H9 (cell line): ENCODE data around the gene ZNHIT2. TPM values are rescaled to one million over a fixed set of nuclear protein-coding genes. Genes with fewer than 3 reads are reported as not detected.

Experiments used
- DNase-seq: peaks from one replicate; pipeline ENCODE4 v3.0.0-alpha.2; 2017
- H2AFZ ChIP-seq: one replicate; pipeline ENCODE4 v1.6.1; 2013; ENCODE audit warnings: mild to moderate bottlenecking, low read length, control low read depth, moderate library complexity
- H2AK5ac ChIP-seq: 2 replicates; pipeline ENCODE4 v1.6.1; 2013; ENCODE audit warnings: low read length, control low read depth, mixed read lengths; ENCODE audit not compliant: insufficient read length
- H2BK120ac ChIP-seq: one replicate; pipeline ENCODE4 v1.6.1; 2013; ENCODE audit warnings: low read depth, mild to moderate bottlenecking, low read length, control low read depth, inconsistent platforms; ENCODE audit not compliant: poor library complexity, severe bottlenecking
- H2BK12ac ChIP-seq: 2 replicates; pipeline ENCODE4 v1.6.1; 2013; ENCODE audit warnings: low read length, control low read depth, mixed read lengths, low read depth; ENCODE audit not compliant: insufficient read length
- H2BK15ac ChIP-seq: 2 replicates; pipeline ENCODE4 v1.6.1; 2013; ENCODE audit warnings: low read depth, low read length, control low read depth
- H2BK20ac ChIP-seq: one replicate; pipeline ENCODE4 v1.6.1; 2013; ENCODE audit warnings: low read depth, mild to moderate bottlenecking, low read length, control low read depth, inconsistent platforms; ENCODE audit not compliant: poor library complexity, severe bottlenecking
- H2BK5ac ChIP-seq: 2 replicates; pipeline ENCODE4 v1.6.1; 2013; ENCODE audit warnings: low read length, control low read depth, mixed read lengths; ENCODE audit not compliant: insufficient read length
- H3K14ac ChIP-seq: 2 replicates; pipeline ENCODE4 v1.6.1; 2013; ENCODE audit warnings: low read length, control low read depth; ENCODE audit not compliant: insufficient read depth
- H3K18ac ChIP-seq: 2 replicates; pipeline ENCODE4 v1.6.1; 2013; ENCODE audit warnings: low read depth, mild to moderate bottlenecking, mixed read lengths, low read length, control low read depth; ENCODE audit not compliant: insufficient read length
- H3K23ac ChIP-seq: 2 replicates; pipeline ENCODE4 v1.6.1; 2013; ENCODE audit warnings: low read length, control low read depth, mixed read lengths, low read depth; ENCODE audit not compliant: insufficient read length
- H3K23me2 ChIP-seq: 2 replicates; pipeline ENCODE4 v1.6.1; 2013; ENCODE audit warnings: low read depth, mild to moderate bottlenecking, mixed read lengths, low read length, control low read depth; ENCODE audit not compliant: insufficient read length, poor library complexity, severe bottlenecking
- H3K27ac ChIP-seq: 2 replicates; pipeline ENCODE4 v1.5.1; 2013; ENCODE audit warnings: low read length, control low read depth, mixed read lengths, low read depth; ENCODE audit not compliant: insufficient read length
- H3K27me3 ChIP-seq: 2 replicates; pipeline ENCODE4 v1.6.1; 2013; ENCODE audit warnings: low read length, control low read depth, inconsistent platforms; ENCODE audit not compliant: insufficient read depth
- H3K4ac ChIP-seq: 2 replicates; pipeline ENCODE4 v1.6.1; 2013; ENCODE audit warnings: low read depth, mild to moderate bottlenecking, control low read depth, inconsistent platforms, low read length, moderate library complexity
- H3K4me1 ChIP-seq: 2 replicates; pipeline ENCODE4 v1.6.1; 2013; ENCODE audit warnings: low read length, control low read depth, inconsistent platforms; ENCODE audit not compliant: insufficient read depth
- H3K4me2 ChIP-seq: 2 replicates; pipeline ENCODE4 v1.6.1; 2013; ENCODE audit warnings: low read length, control low read depth, mixed read lengths; ENCODE audit not compliant: insufficient read length, insufficient read depth
- H3K56ac ChIP-seq: 2 replicates; pipeline ENCODE4 v1.6.1; 2013; ENCODE audit warnings: low read depth, mild to moderate bottlenecking, mixed read lengths, low read length, control low read depth; ENCODE audit not compliant: insufficient read length
- H3K79me1 ChIP-seq: 2 replicates; pipeline ENCODE4 v1.6.1; 2013; ENCODE audit warnings: low read depth, mild to moderate bottlenecking, moderate library complexity, low read length, control low read depth, inconsistent platforms; ENCODE audit not compliant: insufficient read depth, poor library complexity, severe bottlenecking
- H3K79me2 ChIP-seq: 2 replicates; pipeline ENCODE4 v1.6.1; 2013; ENCODE audit warnings: low read length, control low read depth, inconsistent platforms; ENCODE audit not compliant: insufficient read depth
- H3K9ac ChIP-seq: 2 replicates; pipeline ENCODE4 v1.6.1; 2013; ENCODE audit warnings: low read length, control low read depth, mixed read lengths; ENCODE audit not compliant: insufficient read length; ENCODE audit errors: extremely low read depth
- H3K9me3 ChIP-seq: one replicate; pipeline ENCODE4 v1.6.1; 2013; ENCODE audit warnings: low read depth, low read length, inconsistent platforms; ENCODE audit not compliant: control insufficient read depth
- H3T11ph ChIP-seq: one replicate; pipeline ENCODE4 v1.6.1; 2013; ENCODE audit warnings: mild to moderate bottlenecking, low read length, control low read depth, inconsistent platforms
- H4K20me1 ChIP-seq: one replicate; pipeline ENCODE4 v1.6.1; 2013; ENCODE audit not compliant: control insufficient read depth, insufficient read length, insufficient read depth
- H4K5ac ChIP-seq: 2 replicates; pipeline ENCODE4 v1.6.1; 2013; ENCODE audit warnings: low read depth, mild to moderate bottlenecking, mixed read lengths, low read length, control low read depth; ENCODE audit not compliant: insufficient read length
- H4K8ac ChIP-seq: replicated peaks from 2 replicates; pipeline ENCODE4 v1.6.1; 2013; ENCODE audit warnings: low read length, control low read depth, mixed read lengths, low read depth; ENCODE audit not compliant: insufficient read length
- H4K91ac ChIP-seq: 2 replicates; pipeline ENCODE4 v1.6.1; 2013; ENCODE audit warnings: low read depth, mild to moderate bottlenecking, moderate library complexity, mixed read lengths, low read length, control low read depth; ENCODE audit not compliant: insufficient read length
- H3K27ac Mint-ChIP-seq, 3 experiments: 2 replicates in 2 of 3; 3 replicates in 1 of 3; pipeline ENCODE4 v1.8.0; 2020 to 2021; ENCODE audit warnings: mixed read lengths in 3 of 3, mild to moderate bottlenecking in 1 of 3, moderate library complexity in 1 of 3
- H3K27me3 Mint-ChIP-seq: 2 replicates; pipeline ENCODE4 v1.8.0; 2021; ENCODE audit warnings: low read depth, mild to moderate bottlenecking, moderate library complexity, mixed read lengths
- H3K36me3 Mint-ChIP-seq, 3 experiments: 2 replicates in 2 of 3; 3 replicates in 1 of 3; pipeline ENCODE4 v1.8.0; 2020 to 2021; ENCODE audit warnings: low read depth in 3 of 3, mixed read lengths in 3 of 3; ENCODE audit not compliant: insufficient read depth in 1 of 3
- H3K4me1 Mint-ChIP-seq, 2 experiments: 2 replicates each; pipeline ENCODE4 v1.8.0; 2020; ENCODE audit warnings: mixed read lengths in 2 of 2
- H3K4me3 Mint-ChIP-seq, 2 experiments: 2 replicates in 1 of 2; 3 replicates in 1 of 2; pipeline ENCODE4 v1.8.0; 2020 to 2021; ENCODE audit warnings: mild to moderate bottlenecking in 2 of 2, mixed read lengths in 2 of 2, moderate library complexity in 1 of 2
- H3K9me3 Mint-ChIP-seq, 2 experiments: 2 replicates in 1 of 2; 3 replicates in 1 of 2; pipeline ENCODE4 v1.8.0; 2020; ENCODE audit warnings: mild to moderate bottlenecking in 2 of 2, mixed read lengths in 2 of 2, moderate library complexity in 1 of 2
- WGBS: extraction: QIAGEN DNeasy Blood & Tissue Kit; methylation state at CpG from one replicate; pipeline ENCODE4 v1.1.7; 2013; ENCODE audit warnings: missing lambda C conversion rate, low lambda C conversion rate, mixed read lengths; ENCODE audit not compliant: insufficient read length; ENCODE audit errors: extremely low coverage; 5-methylcytosine and 5-hydroxymethylcytosine counted together
- total RNA-seq: library from RNA; stranded (reverse); gene quantifications from 2 replicates; pipeline ENCODE4 v1.2.1, GENCODE V29; 2021
- TF ChIP-seq, protein P1 (sequence below): fragments of 200-600 bp; sonication (generic); conservative IDR thresholded peaks from 3 replicates; pipeline ENCODE4 v1.8.0; 2021; ENCODE audit warnings: antibody characterized with exemption, mild to moderate bottlenecking

The ZNHIT2 gene
- total RNA-seq, 1 experiment from 2014 or later: 18.3 TPM

DNA sequence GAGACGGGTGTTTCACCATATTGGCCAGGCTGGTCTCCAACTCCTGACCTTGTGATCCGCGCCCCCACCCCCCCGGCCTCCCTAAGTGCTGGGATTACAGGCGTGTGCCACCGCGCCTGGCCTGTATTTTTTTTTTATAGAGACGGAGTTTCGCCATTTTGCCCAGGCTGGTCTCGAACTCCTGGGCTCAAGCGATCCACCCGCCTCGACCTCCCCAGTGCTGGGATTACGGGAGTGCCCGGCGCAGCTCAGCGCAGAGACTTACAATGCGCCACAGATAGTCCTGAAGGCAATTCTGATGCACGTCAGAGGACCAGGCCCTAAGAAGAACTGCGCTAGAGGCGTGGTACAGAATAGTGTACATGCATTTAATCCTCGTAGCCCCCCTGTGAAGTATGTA, 22.1 kb downstream of the ZNHIT2 start:
- H3K27ac ChIP-seq: no peak overlapping the region
- H3K14ac ChIP-seq: no peak overlapping the region
- WGBS: no CpG with 5 or more reads among the region's 22 CpGs

More for the DNA sequence above, 22.1 kb downstream of the ZNHIT2 start:
- no peak overlapping the region for H2BK12ac ChIP-seq
- no peak overlapping the region for H2BK120ac ChIP-seq
- no peak overlapping the region for H2BK15ac ChIP-seq
- no peaks in the 10 kb centered on the region for H3K4me1 ChIP-seq
- no peaks in the 10 kb centered on the region for H4K20me1 ChIP-seq
- Mint-ChIP-seq H3K27me3 (no peaks in the 10 kb centered on the region), H3K36me3 (peaks cover 4 to 10% (median 7%) of the 10 kb centered on the region in 3 experiments; a peak in 5 of 7 replicates), H3K4me3 (peak overlapping the region; percentile 95 to 96), H3K9me3 (no peaks in the 10 kb centered on the region), H3K4me1 (peaks cover 8 to 9% of the 10 kb centered on the region in 2 experiments), H3K27ac (peak overlapping the region; percentile 88 to 100 (median 99); a peak in 5 of 7 replicates)
- no peaks in the 10 kb centered on the region for H3K23me2 ChIP-seq
- 0 out of 2 replicates have a peak, but pooled peaks cover 3% of the 10 kb centered on the region for H3K79me2 ChIP-seq
- H2BK20ac ChIP-seq: no peak overlapping the region
- H3K18ac ChIP-seq: no peak overlapping the region
- no peak overlapping the region for H2AFZ ChIP-seq
- no peak overlapping the region for H3K23ac ChIP-seq
- TF ChIP-seq, protein P1, sequence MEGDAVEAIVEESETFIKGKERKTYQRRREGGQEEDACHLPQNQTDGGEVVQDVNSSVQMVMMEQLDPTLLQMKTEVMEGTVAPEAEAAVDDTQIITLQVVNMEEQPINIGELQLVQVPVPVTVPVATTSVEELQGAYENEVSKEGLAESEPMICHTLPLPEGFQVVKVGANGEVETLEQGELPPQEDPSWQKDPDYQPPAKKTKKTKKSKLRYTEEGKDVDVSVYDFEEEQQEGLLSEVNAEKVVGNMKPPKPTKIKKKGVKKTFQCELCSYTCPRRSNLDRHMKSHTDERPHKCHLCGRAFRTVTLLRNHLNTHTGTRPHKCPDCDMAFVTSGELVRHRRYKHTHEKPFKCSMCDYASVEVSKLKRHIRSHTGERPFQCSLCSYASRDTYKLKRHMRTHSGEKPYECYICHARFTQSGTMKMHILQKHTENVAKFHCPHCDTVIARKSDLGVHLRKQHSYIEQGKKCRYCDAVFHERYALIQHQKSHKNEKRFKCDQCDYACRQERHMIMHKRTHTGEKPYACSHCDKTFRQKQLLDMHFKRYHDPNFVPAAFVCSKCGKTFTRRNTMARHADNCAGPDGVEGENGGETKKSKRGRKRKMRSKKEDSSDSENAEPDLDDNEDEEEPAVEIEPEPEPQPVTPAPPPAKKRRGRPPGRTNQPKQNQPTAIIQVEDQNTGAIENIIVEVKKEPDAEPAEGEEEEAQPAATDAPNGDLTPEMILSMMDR: no peak
- no peak overlapping the region for H4K91ac ChIP-seq
- no peaks in the 10 kb centered on the region for H3K9me3 ChIP-seq
- H3K4ac ChIP-seq: no peak overlapping the region
- no peak overlapping the region for H3T11ph ChIP-seq
- no peak overlapping the region for H2AK5ac ChIP-seq
- H3K56ac ChIP-seq: no peak overlapping the region
- no peak overlapping the region for H2BK5ac ChIP-seq
- peak overlapping the region; percentile 74 for H4K8ac ChIP-seq
- peak overlapping the region; percentile 66 for H3K9ac ChIP-seq
- DNase-seq: no peak
- H3K79me1 ChIP-seq: peaks cover 4% of the 10 kb centered on the region
- no peaks in the 10 kb centered on the region for H3K27me3 ChIP-seq
- H3K4me2 ChIP-seq: no peak overlapping the region
- H4K5ac ChIP-seq: peak overlapping the region; percentile 97
